Mesothelial cell of epicardium (in vitro differentiated cells): ENCODE measurements around the gene ART4. TPM values are rescaled to one million over a fixed set of nuclear protein-coding genes. Genes with fewer than 3 reads are reported as not detected.
A peak's percentile ranks its signal among the peaks of the same experiment; 100 is the strongest.

Experiments
- DNase-seq, 2 experiments: peaks; one replicate each; pipeline ENCODE4 v3.0.0; 2021; ENCODE audit warnings: low spot score in 2 of 2; ENCODE audit not compliant: unreplicated experiment in 2 of 2
- H3K27ac Mint-ChIP-seq: 2 replicates; pipeline ENCODE4 v1.8.0; 2021; ENCODE audit warnings: mixed read lengths
- H3K27me3 Mint-ChIP-seq: 2 replicates; pipeline ENCODE4 v1.8.0; 2021; ENCODE audit warnings: low read depth, mixed read lengths
- H3K36me3 Mint-ChIP-seq: 2 replicates; pipeline ENCODE4 v1.8.0; 2021; ENCODE audit warnings: mixed read lengths
- H3K4me1 Mint-ChIP-seq: 2 replicates; pipeline ENCODE4 v1.8.0; 2021; ENCODE audit warnings: mixed read lengths
- H3K4me3 Mint-ChIP-seq: 2 replicates; pipeline ENCODE4 v1.8.0; 2021; ENCODE audit warnings: mild to moderate bottlenecking, moderate library complexity, mixed read lengths
- H3K9me3 Mint-ChIP-seq: 2 replicates; pipeline ENCODE4 v1.8.0; 2021; ENCODE audit warnings: mixed read lengths
- CTCF ChIP-seq: fragments of 200-600 bp; sonication (generic); IDR thresholded peaks from one replicate; pipeline ENCODE4 v1.5.0; 2021; ENCODE audit warnings: antibody characterized with exemption; ENCODE audit not compliant: unreplicated experiment
- total RNA-seq: library from RNA; stranded (reverse); gene quantifications from 3 replicates; pipeline ENCODE4 v1.2.1, GENCODE V29; 2021

Gene ART4
- total RNA-seq, 1 donor from 2014 or later: 2.4 TPM

DNA sequence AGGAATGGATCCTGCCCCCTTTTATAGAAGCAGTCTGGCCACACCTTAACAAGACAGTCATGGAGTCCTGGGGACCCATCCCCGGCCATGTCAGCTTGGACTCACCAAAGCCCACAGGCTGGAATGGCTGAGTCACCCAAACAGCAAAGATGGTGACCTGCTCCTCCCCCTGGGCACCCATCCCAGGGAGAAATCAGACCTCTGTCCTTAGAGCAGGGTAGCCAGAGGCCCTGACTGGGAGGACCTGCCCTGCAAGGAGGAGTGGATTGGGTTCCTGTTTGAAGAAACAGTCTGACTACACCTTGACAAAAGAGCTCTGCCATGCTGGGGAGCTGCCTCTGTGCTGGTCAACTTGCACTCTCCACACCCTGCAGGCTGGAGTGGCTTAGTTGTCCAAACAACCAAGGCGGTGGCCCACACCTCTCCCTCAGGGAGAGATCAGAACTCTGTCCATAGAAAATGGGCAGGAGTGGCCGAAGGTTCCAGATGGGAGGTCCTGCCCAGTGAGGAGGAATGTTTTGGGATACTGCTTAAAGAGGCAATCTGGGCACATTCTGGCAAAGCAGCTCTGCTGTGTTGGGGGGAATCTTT is 25.7 kb upstream of the ART4 start:
- Mint-ChIP-seq H3K27me3 (no peaks in the 10 kb centered on the region), H3K4me3 (no peak overlapping the region), H3K27ac (no peak overlapping the region), H3K4me1 (peaks cover 38% of the 10 kb centered on the region), H3K36me3 (peaks cover 19% of the 10 kb centered on the region), H3K9me3 (peaks cover 33% of the 10 kb centered on the region)
- no peak for DNase-seq
- no peak for TF ChIP-seq CTCF

- no peaks in the 10 kb centered on the region for H3K4me1 Mint-ChIP-seq
- no peaks in the 10 kb centered on the region for H3K27me3 Mint-ChIP-seq
- no peak for DNase-seq
- H3K4me3 Mint-ChIP-seq: no peak overlapping the region
- peaks cover 72% of the 10 kb centered on the region for H3K9me3 Mint-ChIP-seq
- no peak overlapping the region for H3K27ac Mint-ChIP-seq
- H3K36me3 Mint-ChIP-seq: peaks cover 39% of the 10 kb centered on the region
- no peak for TF ChIP-seq CTCF
These were observed 17.2 kb upstream of the ART4 start for GRCh38 chr12:14860490-14860889.

DNA sequence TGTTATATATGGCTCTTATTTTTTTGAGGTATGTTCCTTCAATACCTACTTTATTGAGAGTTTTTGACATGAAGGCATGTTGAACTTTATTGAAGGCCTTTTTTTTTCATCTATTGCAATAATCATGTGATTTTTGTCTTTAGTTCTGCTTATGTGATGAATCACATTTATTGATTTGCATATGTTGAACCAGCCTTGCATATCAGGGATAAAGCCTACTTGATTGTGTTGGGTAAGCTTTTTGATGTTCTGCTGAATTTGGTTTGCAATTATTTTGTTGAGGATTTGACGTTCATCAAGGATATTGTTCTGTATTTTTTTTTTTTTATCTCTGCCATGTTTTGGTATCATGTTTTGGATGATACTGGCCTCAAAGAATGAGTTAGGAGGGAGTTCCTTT is 15.2 kb upstream of the ART4 start:
- Mint-ChIP-seq H3K27me3 (no peaks in the 10 kb centered on the region), H3K4me3 (no peak overlapping the region), H3K27ac (no peak overlapping the region), H3K36me3 (peaks cover 39% of the 10 kb centered on the region), H3K4me1 (peaks cover 16% of the 10 kb centered on the region), H3K9me3 (peaks cover 58% of the 10 kb centered on the region)
- no peak for TF ChIP-seq CTCF
- no peak for DNase-seq

DNA sequence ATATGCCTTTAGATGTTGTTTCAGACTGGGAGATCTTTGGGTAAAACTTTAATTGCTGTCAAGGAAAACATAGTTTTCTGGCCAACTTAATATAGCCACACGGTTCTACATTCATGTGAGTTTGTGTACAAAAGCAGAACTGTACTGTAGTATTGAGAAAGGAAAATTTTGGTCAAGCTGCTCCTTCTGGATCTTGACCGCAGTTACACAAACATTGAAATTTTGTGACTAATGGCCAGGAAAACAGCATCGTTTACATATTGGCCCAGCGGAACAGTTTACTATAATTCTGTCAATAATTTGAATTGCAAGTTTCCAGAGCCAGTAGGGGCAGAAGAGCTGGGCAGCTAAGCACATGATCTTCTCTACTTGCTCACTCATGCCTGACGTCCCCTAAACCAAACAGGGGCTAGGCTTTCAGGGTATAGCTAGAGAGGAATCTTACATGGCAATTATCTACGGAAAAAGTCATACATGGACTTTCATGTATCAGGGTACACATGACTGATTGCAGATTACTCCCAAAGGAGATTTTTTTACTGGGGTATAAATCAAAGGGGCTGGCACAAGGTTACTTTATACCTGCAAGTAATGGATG is 11.4 kb upstream of the ART4 start:
- Mint-ChIP-seq H3K27ac (peak overlapping the region; percentile 88), H3K4me1 (peaks cover 41% of the 10 kb centered on the region), H3K36me3 (peaks cover 24% of the 10 kb centered on the region), H3K27me3 (no peaks in the 10 kb centered on the region), H3K4me3 (no peak overlapping the region), H3K9me3 (peaks cover 36% of the 10 kb centered on the region)
- DNase-seq: no peak
- no peak for TF ChIP-seq CTCF

- Mint-ChIP-seq H3K27me3 (no peaks in the 10 kb centered on the region), H3K4me3 (no peak overlapping the region), H3K9me3 (peaks cover 28% of the 10 kb centered on the region), H3K27ac (peak overlapping the region; percentile 80), H3K4me1 (peaks cover 48% of the 10 kb centered on the region), H3K36me3 (peaks cover 18% of the 10 kb centered on the region)
- TF ChIP-seq CTCF: no peak
- DNase-seq: no peak
These were observed 10.6 kb upstream of the ART4 start for GRCh38 chr12:14853961-14854360.
